IMR-90 (cell line): Measurements from ENCODE around the gene STARD13. TPM values are rescaled to one million over a fixed set of nuclear protein-coding genes. Genes with fewer than 3 reads are reported as not detected.

ENCODE experiments used
- ATAC-seq: fragments of 200-7000 bp; cut with Tn5 transposase; 2 replicates; pipeline ENCODE4 v1.9.1; 2020; ENCODE audit warnings: low read depth, mild to moderate bottlenecking, moderate library complexity
- BruUV-seq: library from RNA; stranded (reverse); fragments of 400-500 nt; replicated peaks from 2 replicates; lab custom pipeline; 2021; lab: Mats Ljungman, UMichigan
- CTCF ChIA-PET: fragments of 300-600 bp; formaldehyde crosslinking; extraction: SDS; loops from one replicate; lab custom pipeline; 2021; ENCODE audit warnings: antibody characterized with exemption; lab: Yijun Ruan, JAX
- POLR2A ChIA-PET: fragments of 300-600 bp; sonication (Branson Sonifier 250); formaldehyde crosslinking; loops from one replicate; lab custom pipeline; 2022; ENCODE audit warnings: antibody characterized with exemption; ENCODE audit not compliant: unreplicated experiment; lab: Charles Lee
- DNase-seq: peaks from one replicate; pipeline ENCODE4 v3.0.0; 2013
- H2AFZ ChIP-seq: replicated peaks from 2 replicates; pipeline ENCODE3; 2013; ENCODE audit warnings: low read length, mild to moderate bottlenecking; ENCODE audit not compliant: poor library complexity
- H2AK5ac ChIP-seq: 2 replicates; pipeline ENCODE4 v1.6.1; 2013; ENCODE audit warnings: low read depth, low read length, inconsistent platforms
- H2AK9ac ChIP-seq: replicated peaks from 2 replicates; pipeline ENCODE3; 2013; ENCODE audit warnings: mild to moderate bottlenecking, low read depth, low read length, moderate library complexity; ENCODE audit not compliant: poor library complexity
- H2BK120ac ChIP-seq: 2 replicates; pipeline ENCODE4 v1.6.1; 2013; ENCODE audit warnings: low read depth, low read length, inconsistent platforms
- H2BK15ac ChIP-seq: 3 replicates; pipeline ENCODE4 v1.6.1; 2013; ENCODE audit warnings: low read depth, low read length, inconsistent platforms
- H2BK20ac ChIP-seq: 2 replicates; pipeline ENCODE4 v1.6.1; 2013; ENCODE audit warnings: low read depth, mild to moderate bottlenecking, inconsistent platforms, low read length, moderate library complexity
- H2BK5ac ChIP-seq: 2 replicates; pipeline ENCODE4 v1.6.1; 2013; ENCODE audit warnings: mild to moderate bottlenecking, low read depth, low read length, inconsistent platforms; ENCODE audit not compliant: poor library complexity, severe bottlenecking
- H3K14ac ChIP-seq: replicated peaks from 2 replicates; pipeline ENCODE4 v1.6.1; 2013; ENCODE audit warnings: low read depth, low read length, inconsistent platforms
- H3K18ac ChIP-seq: 2 replicates; pipeline ENCODE4 v1.6.1; 2013; ENCODE audit warnings: low read depth, low read length, control low read depth
- H3K23ac ChIP-seq: 2 replicates; pipeline ENCODE4 v1.6.1; 2013; ENCODE audit warnings: low read depth, low read length, inconsistent platforms
- H3K27ac ChIP-seq: 2 replicates; pipeline ENCODE4 v1.5.1; 2013; ENCODE audit warnings: mild to moderate bottlenecking, control low read depth, low read length; ENCODE audit not compliant: insufficient read depth
- H3K27me3 ChIP-seq: 2 replicates; pipeline ENCODE4 v1.6.1; 2013; ENCODE audit warnings: low read length; ENCODE audit not compliant: control insufficient read depth, insufficient read depth
- H3K36me3 ChIP-seq: 2 replicates; pipeline ENCODE4 v1.6.1; 2013; ENCODE audit warnings: low read length, mixed read lengths; ENCODE audit not compliant: control insufficient read depth, insufficient read depth
- H3K4ac ChIP-seq: 2 replicates; pipeline ENCODE4 v1.6.1; 2013; ENCODE audit warnings: low read depth, low read length, inconsistent platforms
- H3K4me1 ChIP-seq: 2 replicates; pipeline ENCODE4 v1.6.1; 2013; ENCODE audit warnings: low read length, mixed read lengths; ENCODE audit not compliant: control insufficient read depth, insufficient read depth
- H3K4me2 ChIP-seq: 2 replicates; pipeline ENCODE4 v1.6.1; 2013; ENCODE audit warnings: low read depth, mild to moderate bottlenecking, control low read depth, low read length, moderate library complexity
- H3K4me3 ChIP-seq: 2 replicates; pipeline ENCODE4 v1.5.1; 2013; ENCODE audit warnings: low read depth, mild to moderate bottlenecking, control low read depth, low read length, moderate library complexity; ENCODE audit not compliant: insufficient read depth
- H3K56ac ChIP-seq: 2 replicates; pipeline ENCODE4 v1.6.1; 2013; ENCODE audit warnings: low read length, inconsistent platforms; ENCODE audit not compliant: insufficient read depth; ENCODE audit errors: extremely low read depth
- H3K79me1 ChIP-seq, 2 experiments: 2 replicates each; pipeline ENCODE4 v1.6.1; 2013; ENCODE audit warnings: low read length in 2 of 2, inconsistent platforms in 1 of 2, low read depth in 1 of 2
- H3K9ac ChIP-seq: 2 replicates; pipeline ENCODE4 v1.6.1; 2013; ENCODE audit warnings: low read depth, low read length, control low read depth
- H3K9me1 ChIP-seq: 2 replicates; pipeline ENCODE4 v1.6.1; 2013; ENCODE audit warnings: low read length, inconsistent platforms; ENCODE audit not compliant: insufficient read depth
- H3K9me3 ChIP-seq: 2 replicates; pipeline ENCODE4 v1.6.1; 2013; ENCODE audit warnings: low read length; ENCODE audit not compliant: control insufficient read depth, insufficient read depth
- H4K20me1 ChIP-seq: 2 replicates; pipeline ENCODE4 v1.6.1; 2013; ENCODE audit warnings: low read length, inconsistent platforms; ENCODE audit not compliant: insufficient read depth
- H4K5ac ChIP-seq: 2 replicates; pipeline ENCODE4 v1.6.1; 2013; ENCODE audit warnings: mild to moderate bottlenecking, low read depth, low read length, control low read depth
- H4K8ac ChIP-seq, 2 experiments: 2 replicates each; pipeline ENCODE4 v1.6.1; 2013; ENCODE audit warnings: low read depth in 2 of 2, low read length in 2 of 2, control low read depth in 1 of 2, inconsistent platforms in 1 of 2
- H4K91ac ChIP-seq: 2 replicates; pipeline ENCODE4 v1.6.1; 2013; ENCODE audit warnings: low read depth, low read length, inconsistent platforms; ENCODE audit not compliant: insufficient read depth
- FOS ChIP-seq: fragments of 150-350 bp; IDR thresholded peaks from 2 replicates; pipeline ENCODE4 v1.6.1; 2016; ENCODE audit warnings: low read depth, low read length
- MAFK ChIP-seq: IDR thresholded peaks from 2 replicates; pipeline ENCODE4 v1.6.1; 2012; ENCODE audit warnings: low read depth, low read length, improper control_type of control experiment
- NFE2L2 ChIP-seq: fragments of 150-350 bp; IDR thresholded peaks from 2 replicates; pipeline ENCODE4 v1.6.1; 2016; ENCODE audit warnings: low read depth, mild to moderate bottlenecking, low read length
- POLR2A ChIP-seq: IDR thresholded peaks from 2 replicates; pipeline ENCODE4 v1.6.1; 2012; ENCODE audit warnings: mild to moderate bottlenecking, low read depth, low read length
- RFX5 ChIP-seq: IDR thresholded peaks from 2 replicates; pipeline ENCODE4 v1.8.0; 2012; ENCODE audit warnings: low read depth, mild to moderate bottlenecking, low read length, moderate library complexity
- WGBS, 2 experiments: methylation state at CpG; one replicate each; pipeline versions ENCODE4 v1.1.5 to v1.1.7; 2013; ENCODE audit warnings: missing lambda C conversion rate in 2 of 2; ENCODE audit not compliant: insufficient read length in 1 of 2; ENCODE audit errors: extremely low coverage in 2 of 2; 5-methylcytosine and 5-hydroxymethylcytosine counted together
- dilution Hi-C: fragments of 300-500 bp; cut with HindIII; formaldehyde crosslinking; loops from one replicate; pipeline ENCODE4 v1.14.3; 2018; ENCODE audit warnings: low sequenced_read_pairs; ENCODE audit not compliant: unreplicated experiment
- in situ Hi-C: fragments of 300-500 bp; cut with MboI; formaldehyde crosslinking; loops from 3 replicates; pipeline ENCODE4 v1.14.3; 2019; ENCODE audit warnings: low sequenced_read_pairs, inconsistent platforms, mixed read lengths
- intact Hi-C: fragments of 100-400 bp; cut with micrococcal nuclease; formaldehyde crosslinking; loops from 2 replicates; pipeline ENCODE4 v1.10.0; 2022
- polyA plus RNA-seq, 3 experiments: library from polyadenylated mRNA; depleted of rRNA; stranded (reverse); fragments of >200 nt; gene quantifications; 2 replicates each; pipeline ENCODE4 v1.2.3, GENCODE V29; 2012; ENCODE audit warnings: low replicate concordance in 1 of 3
- total RNA-seq: library from RNA; depleted of rRNA; stranded (reverse); fragments of >200 nt; gene quantifications from 2 replicates; pipeline ENCODE4 v1.2.3, GENCODE V29; 2012
- TF ChIP-seq, protein P1 (sequence below): fragments of 150-350 bp; IDR thresholded peaks from 2 replicates; pipeline ENCODE4 v1.6.1; 2016; ENCODE audit warnings: low read depth, mild to moderate bottlenecking, low read length, moderate library complexity, borderline replicate concordance

STARD13 gene
- total and polyA plus RNA-seq, 2 of the 4 experiments (the other 2 are of a cell fraction): 23.6 to 46.6 TPM

DNA sequence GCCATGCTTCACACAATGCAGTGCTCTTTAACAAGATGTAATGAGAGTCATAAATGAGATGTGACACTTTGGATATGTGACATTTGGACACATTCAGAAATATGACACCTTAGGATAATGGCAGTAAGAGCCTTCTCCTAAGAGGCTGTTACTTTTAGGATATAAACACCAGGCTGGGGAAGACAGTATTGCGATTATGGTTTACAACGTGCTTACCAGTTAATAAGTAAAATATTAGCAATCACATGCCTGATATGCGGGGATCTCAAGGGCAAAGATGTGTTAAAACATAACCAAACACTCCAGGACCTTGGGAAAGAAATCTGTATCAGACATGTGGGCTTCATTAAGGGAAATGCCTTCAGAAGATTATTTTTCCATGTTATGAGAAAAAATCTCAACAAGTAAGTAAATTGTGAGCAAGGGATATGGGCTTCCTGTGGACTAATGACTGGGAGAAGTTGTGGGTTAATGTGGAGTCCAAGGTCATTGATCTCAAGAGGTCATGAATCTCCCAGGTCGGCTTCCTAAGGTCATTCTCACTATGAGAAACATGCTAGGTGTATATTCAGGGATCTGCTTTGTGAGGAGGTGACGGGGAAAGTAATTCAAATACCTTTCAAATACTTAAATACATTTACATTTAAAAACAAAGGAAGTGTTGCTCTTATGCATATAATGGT, 105.3 kb downstream of the STARD13 start:
- Histone ChIP-seq H3K27me3 (no peaks in the 10 kb centered on the region), H4K8ac (no peak overlapping the region), H3K4me2 (no peak overlapping the region), H4K91ac (no peak overlapping the region), H3K9me1 (peaks cover 32% of the 10 kb centered on the region), H3K79me1 (peaks cover 37 to 79% of the 10 kb centered on the region in 2 experiments), H3K9ac (no peak overlapping the region), H2BK15ac (no peak overlapping the region), H3K56ac (no peak overlapping the region), H3K9me3 (no peaks in the 10 kb centered on the region), H3K4me3 (no peak overlapping the region), H2BK5ac (no peak overlapping the region), H3K18ac (peak overlapping the region; percentile 46; the same call in 1 of the 2 replicates), H3K14ac (peak overlapping the region; percentile 43; the same call in 1 of the 2 replicates), H2BK120ac (no peak overlapping the region), H2AK9ac (no peak overlapping the region), H2BK20ac (no peak overlapping the region), H3K36me3 (peaks cover 4% of the 10 kb centered on the region), H3K27ac (no peak overlapping the region; the same call in 1 of the 2 replicates), H3K4me1 (peaks cover 27% of the 10 kb centered on the region), H2AFZ (no peak overlapping the region), H3K4ac (no peak overlapping the region), H4K20me1 (peaks cover 48% of the 10 kb centered on the region), H2AK5ac (no peak overlapping the region; the same call in 1 of the 2 replicates), H4K5ac (no peak overlapping the region), H3K23ac (no peak overlapping the region)
- dilution Hi-C loops (no loop called here), intact Hi-C loops (no loop called here), in situ Hi-C loops (no loop called here)
- no TSS peak for BruUV-seq
- TF ChIP-seq NFE2L2 (no peak), MAFK (no peak), POLR2A (no peak), FOS (no peak), RFX5 (no peak)
- TF ChIP-seq, protein P1, sequence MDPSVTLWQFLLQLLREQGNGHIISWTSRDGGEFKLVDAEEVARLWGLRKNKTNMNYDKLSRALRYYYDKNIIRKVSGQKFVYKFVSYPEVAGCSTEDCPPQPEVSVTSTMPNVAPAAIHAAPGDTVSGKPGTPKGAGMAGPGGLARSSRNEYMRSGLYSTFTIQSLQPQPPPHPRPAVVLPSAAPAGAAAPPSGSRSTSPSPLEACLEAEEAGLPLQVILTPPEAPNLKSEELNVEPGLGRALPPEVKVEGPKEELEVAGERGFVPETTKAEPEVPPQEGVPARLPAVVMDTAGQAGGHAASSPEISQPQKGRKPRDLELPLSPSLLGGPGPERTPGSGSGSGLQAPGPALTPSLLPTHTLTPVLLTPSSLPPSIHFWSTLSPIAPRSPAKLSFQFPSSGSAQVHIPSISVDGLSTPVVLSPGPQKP: no peak
- POLR2A ChIA-PET: no interaction called here
- ATAC-seq (no peak), DNase-seq (no peak)
- no CpG with 5 or more reads among the region's 5 CpGs for WGBS, 2 experiments
- CTCF ChIA-PET: no interaction called here
